Measurements from ENCODE around the gene RIMS1.

Gene RIMS1, protein sequence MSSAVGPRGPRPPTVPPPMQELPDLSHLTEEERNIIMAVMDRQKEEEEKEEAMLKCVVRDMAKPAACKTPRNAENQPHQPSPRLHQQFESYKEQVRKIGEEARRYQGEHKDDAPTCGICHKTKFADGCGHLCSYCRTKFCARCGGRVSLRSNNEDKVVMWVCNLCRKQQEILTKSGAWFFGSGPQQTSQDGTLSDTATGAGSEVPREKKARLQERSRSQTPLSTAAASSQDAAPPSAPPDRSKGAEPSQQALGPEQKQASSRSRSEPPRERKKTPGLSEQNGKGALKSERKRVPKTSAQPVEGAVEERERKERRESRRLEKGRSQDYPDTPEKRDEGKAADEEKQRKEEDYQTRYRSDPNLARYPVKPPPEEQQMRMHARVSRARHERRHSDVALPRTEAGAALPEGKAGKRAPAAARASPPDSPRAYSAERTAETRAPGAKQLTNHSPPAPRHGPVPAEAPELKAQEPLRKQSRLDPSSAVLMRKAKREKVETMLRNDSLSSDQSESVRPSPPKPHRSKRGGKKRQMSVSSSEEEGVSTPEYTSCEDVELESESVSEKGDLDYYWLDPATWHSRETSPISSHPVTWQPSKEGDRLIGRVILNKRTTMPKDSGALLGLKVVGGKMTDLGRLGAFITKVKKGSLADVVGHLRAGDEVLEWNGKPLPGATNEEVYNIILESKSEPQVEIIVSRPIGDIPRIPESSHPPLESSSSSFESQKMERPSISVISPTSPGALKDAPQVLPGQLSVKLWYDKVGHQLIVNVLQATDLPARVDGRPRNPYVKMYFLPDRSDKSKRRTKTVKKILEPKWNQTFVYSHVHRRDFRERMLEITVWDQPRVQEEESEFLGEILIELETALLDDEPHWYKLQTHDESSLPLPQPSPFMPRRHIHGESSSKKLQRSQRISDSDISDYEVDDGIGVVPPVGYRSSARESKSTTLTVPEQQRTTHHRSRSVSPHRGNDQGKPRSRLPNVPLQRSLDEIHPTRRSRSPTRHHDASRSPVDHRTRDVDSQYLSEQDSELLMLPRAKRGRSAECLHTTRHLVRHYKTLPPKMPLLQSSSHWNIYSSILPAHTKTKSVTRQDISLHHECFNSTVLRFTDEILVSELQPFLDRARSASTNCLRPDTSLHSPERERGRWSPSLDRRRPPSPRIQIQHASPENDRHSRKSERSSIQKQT (N-terminal part only)

GRCh38 chr6:71886184-71887005 lies at the start of gene RIMS1:
Gene RIMS1, plus strand, starts transcription at chr6:71886550. Its CDS starts 474 bp downstream, at chr6:71887024.
- no peak for DNase-seq

GRCh38 chr6:71851214-71851613 lies 35.1 kb upstream of the RIMS1 start:
- no peak for DNase-seq

DNA sequence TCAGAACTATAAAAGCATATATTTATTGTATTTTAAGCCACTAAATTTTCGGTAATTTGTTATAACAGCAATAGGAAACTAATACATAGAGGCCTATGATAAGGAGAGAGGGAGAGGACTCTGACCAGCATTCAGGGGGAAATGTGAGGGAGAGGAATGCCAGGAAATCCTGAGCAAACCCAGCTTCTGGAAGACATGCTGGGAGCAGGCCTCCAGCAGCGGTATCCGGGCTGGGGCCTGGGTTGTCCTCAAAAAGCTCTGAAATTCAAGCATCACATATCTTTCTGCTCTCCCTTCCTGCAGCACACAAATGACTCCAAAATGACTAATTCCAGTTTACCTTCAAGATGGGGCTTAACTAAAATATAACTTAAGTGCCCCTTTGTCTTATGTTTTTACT lies 33.4 kb upstream of the RIMS1 start:
- no peak for DNase-seq

DNA sequence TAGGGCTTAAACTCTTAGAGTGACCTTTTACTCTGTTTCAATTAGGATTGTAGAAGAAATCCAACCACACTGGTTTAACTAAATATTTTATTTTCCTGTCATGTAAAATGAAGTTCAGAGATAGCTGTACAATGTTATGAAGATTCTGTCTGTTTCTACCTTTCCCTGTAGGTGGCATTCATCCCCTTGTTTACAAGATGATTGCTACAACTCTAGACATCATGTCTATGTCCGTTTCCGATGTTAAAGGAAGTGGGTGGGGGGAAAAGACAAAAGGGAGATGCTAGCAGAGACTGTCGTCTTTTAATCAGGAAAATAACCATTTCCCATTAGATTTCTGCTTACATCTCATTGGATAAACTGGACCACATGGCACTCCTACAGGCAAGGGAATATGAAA lies 30.9 kb upstream of the RIMS1 start:
- no peak for DNase-seq

DNA sequence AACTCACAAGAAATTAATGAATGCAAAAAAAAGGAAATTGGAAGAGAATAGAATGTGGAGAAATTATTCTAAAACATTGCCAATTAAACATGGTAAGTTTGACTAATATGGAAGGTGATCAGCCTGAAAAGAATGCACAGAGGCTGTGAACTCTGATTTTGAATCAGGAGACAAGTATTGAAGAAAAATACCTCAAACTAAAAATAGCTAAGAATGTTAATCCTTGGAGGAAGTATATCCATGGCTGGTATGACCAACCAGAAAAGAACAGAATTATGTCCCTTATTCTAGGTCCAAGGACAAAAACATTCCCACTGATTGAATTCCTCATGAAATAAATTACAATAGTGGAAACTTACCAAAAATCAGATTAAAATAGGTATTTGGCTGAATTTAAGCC lies 7.3 kb upstream of the RIMS1 start:
- DNase-seq, result no peak

DNA sequence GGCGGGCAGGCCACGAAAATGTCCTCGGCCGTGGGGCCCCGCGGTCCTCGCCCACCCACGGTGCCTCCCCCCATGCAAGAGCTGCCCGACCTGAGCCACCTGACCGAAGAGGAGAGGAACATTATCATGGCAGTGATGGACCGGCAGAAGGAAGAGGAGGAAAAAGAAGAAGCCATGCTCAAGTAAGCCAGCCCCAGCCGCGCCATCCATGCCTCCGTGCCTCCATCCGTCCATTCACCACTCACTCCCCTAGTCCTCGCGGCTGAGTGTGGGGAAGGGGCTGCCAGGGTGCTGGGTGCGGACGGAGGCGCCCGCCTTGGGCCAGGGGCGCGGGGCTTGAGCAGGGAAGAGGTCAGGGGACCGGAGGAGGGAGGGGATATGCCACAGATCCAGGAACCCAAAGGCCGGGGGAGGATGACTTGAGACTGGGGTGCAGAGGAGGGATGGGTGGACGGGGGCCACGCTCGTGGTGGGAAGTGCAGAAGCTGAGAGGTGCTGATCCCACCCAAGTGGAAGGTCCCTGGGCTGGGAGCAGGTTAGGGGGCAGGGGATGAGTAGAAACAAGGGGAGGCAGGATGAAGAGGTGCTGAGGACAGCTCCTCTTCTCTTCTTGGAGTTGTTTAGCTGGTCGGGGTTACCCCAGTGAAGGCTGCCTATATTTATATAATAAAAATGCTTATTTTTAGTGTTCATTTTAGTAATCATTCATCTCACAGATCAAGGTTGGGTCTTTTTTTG lies 825 bp downstream of the RIMS1 start:
- DNase-seq, result no peak

DNA sequence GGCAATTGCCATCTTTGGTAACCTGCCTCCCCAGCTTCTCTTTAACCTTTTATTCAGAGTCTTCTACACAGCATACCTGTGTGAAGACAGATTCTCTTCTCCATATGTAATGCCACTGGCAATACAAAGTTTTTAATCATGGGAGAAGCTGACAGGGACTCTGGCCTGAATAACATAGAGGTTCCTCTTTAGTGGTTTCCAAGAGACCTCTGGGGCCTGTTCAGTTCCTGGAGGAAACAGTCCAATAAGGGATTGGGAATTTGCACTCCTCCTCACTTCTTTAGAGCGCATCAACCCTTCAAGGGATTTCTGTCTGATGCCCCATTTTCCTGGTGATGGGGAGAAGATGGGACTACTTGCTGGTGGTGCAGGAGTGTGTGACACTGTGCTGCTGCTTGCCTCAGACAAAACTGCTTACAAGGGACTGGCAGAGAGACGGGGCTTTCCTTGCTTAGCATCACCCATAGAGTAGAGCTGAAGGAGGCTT lies 1.4 kb downstream of the RIMS1 start:
- no peak for DNase-seq

- DNase-seq, result no peak
These were observed 2.5 kb downstream of the RIMS1 start for GRCh38 chr6:71888756-71889340.

DNA sequence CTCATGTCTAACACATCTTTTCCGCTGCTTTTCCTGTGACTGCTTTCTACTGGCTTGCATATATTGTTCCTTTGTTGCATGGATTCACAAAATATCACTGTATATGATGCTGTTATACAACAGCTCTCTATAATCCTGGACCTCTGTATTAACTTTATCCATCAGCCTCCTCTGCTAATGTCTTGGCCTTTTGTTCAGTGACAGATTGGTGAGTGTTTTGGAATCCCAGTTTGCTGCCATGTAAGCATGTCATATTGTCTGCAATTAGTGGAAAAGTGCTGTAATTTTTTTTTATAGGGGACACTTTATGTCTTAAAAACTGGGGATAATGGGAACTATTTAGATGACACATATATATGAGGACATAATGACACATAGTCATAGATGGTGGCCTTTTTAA lies 3.0 kb downstream of the RIMS1 start:
- DNase-seq, result no peak

- no peak for DNase-seq
These were observed 6.3 kb downstream of the RIMS1 start for GRCh38 chr6:71892641-71893040.

GRCh38 chr6:71900642-71901041 lies 14.3 kb downstream of the RIMS1 start:
- no peak for DNase-seq

- DNase-seq, result no peak
These were observed 15.9 kb downstream of the RIMS1 start for GRCh38 chr6:71902261-71902660.

DNA sequence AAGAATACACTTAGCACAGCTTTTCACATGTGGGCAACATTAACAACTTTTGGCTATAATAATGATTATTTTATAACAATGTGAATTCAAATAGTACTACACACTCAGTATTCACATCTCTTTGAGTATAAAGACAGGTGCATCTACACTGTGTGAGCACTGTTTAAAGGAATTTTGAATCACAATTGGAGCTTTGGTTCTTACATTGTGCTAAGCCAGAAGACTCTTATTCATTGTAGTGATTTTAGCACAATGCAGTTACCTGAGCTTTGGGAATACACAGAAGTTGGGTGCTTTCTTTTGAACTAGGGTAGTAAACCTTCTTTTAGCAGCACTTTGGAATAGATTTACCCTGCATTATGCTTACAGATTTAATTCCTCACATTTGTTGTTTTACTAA lies 20.5 kb downstream of the RIMS1 start:
- DNase-seq, result no peak

- DNase-seq, result no peak
These were observed 21.9 kb downstream of the RIMS1 start for GRCh38 chr6:71908162-71908765.

GRCh38 chr6:71913444-71914234 lies 27.3 kb downstream of the RIMS1 start:
- no peak for DNase-seq

DNA sequence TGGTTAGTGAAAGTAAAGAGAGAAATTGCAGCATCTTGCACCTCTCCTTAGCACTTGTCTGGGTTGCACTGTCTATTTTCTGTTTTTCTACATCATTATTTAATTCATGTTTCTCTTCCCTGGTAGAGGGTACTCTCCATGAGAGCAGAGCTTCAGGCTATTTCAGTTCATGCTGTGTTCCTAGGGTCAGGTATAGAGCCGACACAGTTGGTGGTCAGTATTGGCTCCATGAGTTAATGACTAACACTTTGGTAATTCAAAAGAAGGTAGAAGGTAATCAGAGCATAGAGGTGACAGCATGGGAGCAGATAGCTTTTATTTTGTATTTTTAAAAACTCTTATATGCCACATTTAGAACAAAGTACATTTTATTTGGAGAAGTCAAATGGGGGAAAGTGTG lies 42.7 kb downstream of the RIMS1 start:
- DNase-seq, result no peak

DNA sequence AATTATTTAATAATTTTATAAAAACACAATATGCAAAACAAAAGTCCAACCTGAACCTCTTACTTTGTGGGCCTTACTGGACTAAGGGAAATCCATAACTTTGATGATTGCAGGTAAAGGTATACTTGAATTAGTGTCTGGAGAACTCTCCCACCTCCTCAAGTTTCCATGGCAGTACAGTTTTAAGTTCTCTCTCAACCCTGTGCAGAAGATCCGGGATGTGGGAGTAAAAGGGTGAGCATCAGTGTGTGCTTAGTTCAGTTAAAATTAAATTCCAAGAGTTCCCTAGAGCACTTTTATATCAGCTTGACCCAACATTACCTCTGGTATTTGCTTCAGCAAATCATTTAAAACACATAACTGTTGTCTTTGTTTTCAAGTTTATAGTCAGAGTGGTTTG lies 47.5 kb downstream of the RIMS1 start:
- no peak for DNase-seq

DNA sequence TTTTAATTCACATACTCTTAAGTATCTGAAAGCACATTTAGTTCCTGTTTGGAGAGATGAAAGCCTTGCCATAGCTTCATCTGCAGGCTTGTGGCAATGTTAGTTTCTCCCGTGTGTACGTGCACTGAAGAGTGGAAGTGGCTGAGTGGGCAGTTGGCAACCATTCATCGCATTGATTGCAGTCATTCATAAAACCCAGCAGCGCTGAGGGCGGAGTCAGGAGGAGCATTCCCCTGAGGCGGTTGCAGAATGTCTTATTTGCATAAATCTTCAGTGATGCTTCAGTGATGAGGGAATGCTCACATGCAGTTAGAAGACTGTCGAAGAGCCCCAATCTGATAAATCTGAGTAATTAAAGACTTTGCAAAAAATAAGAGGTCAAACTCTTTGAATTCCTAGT lies 79.1 kb downstream of the RIMS1 start:
- no peak for DNase-seq

- peak; percentile 30 for DNase-seq
These were observed 81.1 kb downstream of the RIMS1 start for GRCh38 chr6:71967436-71967835.

DNA sequence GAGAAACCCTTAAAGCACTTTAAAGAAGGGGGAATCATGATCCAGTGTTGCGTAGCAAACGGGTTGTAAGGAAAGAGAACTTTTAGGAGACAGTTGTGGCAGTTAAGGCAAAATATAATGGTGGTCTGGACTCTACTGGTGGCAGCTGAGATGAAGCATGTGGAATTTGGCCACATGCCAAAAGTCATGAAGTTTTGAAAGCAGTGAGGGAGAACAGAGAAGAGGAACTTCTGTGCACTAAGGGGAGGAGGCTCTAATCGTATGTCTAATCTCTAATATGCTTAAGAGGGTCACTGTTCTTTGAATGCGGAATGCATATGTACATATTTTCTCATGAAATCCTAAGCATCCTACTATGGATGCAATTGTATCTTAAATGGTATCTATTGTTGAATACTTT lies 91.5 kb downstream of the RIMS1 start:
- DNase-seq, result no peak

Data from NCI-H226 (cell line).